Hepatocyte (in vitro differentiated cells): ENCODE measurements around the gene FAM217A. TPM values are rescaled to one million over a fixed set of nuclear protein-coding genes. Genes with fewer than 3 reads are reported as not detected.

Experiments
- DNase-seq: peaks from one replicate; pipeline ENCODE4 v3.0.0-alpha.2; 2016; ENCODE audit warnings: low spot score
- H2AFZ ChIP-seq: fragments of 200-600 bp; sonication (generic); 2 replicates; pipeline ENCODE4 v1.6.0; 2016; ENCODE audit warnings: antibody characterized with exemption, mild to moderate bottlenecking
- H3K27ac ChIP-seq: fragments of 200-600 bp; sonication (generic); 2 replicates; pipeline ENCODE4 v1.5.1; 2016; ENCODE audit warnings: mild to moderate bottlenecking
- H3K27me3 ChIP-seq: fragments of 200-600 bp; sonication (generic); 2 replicates; pipeline ENCODE4 v1.6.1; 2016
- H3K36me3 ChIP-seq: fragments of 200-600 bp; sonication (generic); replicated peaks from 2 replicates; pipeline ENCODE4 v1.5.1; 2016; ENCODE audit warnings: low read depth; ENCODE audit not compliant: insufficient read depth
- H3K4me1 ChIP-seq: fragments of 200-600 bp; sonication (generic); 2 replicates; pipeline ENCODE4 v1.5.1; 2016; ENCODE audit warnings: mild to moderate bottlenecking, moderate library complexity; ENCODE audit not compliant: insufficient read depth
- H3K4me2 ChIP-seq: fragments of 200-600 bp; sonication (generic); 2 replicates; pipeline ENCODE4 v1.6.0; 2016
- H3K4me3 ChIP-seq: fragments of 200-600 bp; sonication (generic); 2 replicates; pipeline ENCODE4 v1.5.1; 2016; ENCODE audit warnings: mild to moderate bottlenecking
- H3K79me2 ChIP-seq: fragments of 200-600 bp; sonication (generic); 2 replicates; pipeline ENCODE4 v1.6.0; 2017; ENCODE audit warnings: mild to moderate bottlenecking
- H3K9me2 ChIP-seq: fragments of 200-600 bp; sonication (generic); replicated peaks from 2 replicates; pipeline ENCODE4 v1.6.0; 2017; ENCODE audit warnings: mild to moderate bottlenecking; ENCODE audit not compliant: insufficient read depth
- H3K9me3 ChIP-seq: fragments of 200-600 bp; sonication (generic); 2 replicates; pipeline ENCODE4 v1.5.1; 2016; ENCODE audit warnings: low read depth, mild to moderate bottlenecking
- H4K20me1 ChIP-seq: fragments of 200-600 bp; sonication (generic); 2 replicates; pipeline ENCODE4 v1.6.0; 2016; ENCODE audit warnings: mild to moderate bottlenecking; ENCODE audit not compliant: insufficient read depth, poor library complexity, severe bottlenecking
- CTCF ChIP-seq: fragments of 200-600 bp; sonication (generic); IDR thresholded peaks from 2 replicates; pipeline ENCODE4 v1.5.1; 2016; ENCODE audit warnings: antibody characterized with exemption, mild to moderate bottlenecking; ENCODE audit not compliant: poor library complexity
- EZH2 ChIP-seq: fragments of 200-600 bp; sonication (generic); IDR thresholded peaks from 2 replicates; pipeline ENCODE4 v1.6.1; 2016; ENCODE audit warnings: antibody characterized with exemption, mild to moderate bottlenecking, borderline replicate concordance
- EZH2phosphoT487 ChIP-seq: fragments of 200-600 bp; sonication (generic); IDR thresholded peaks from one replicate; pipeline ENCODE4 v1.6.1; 2018; ENCODE audit warnings: antibody characterized with exemption, mild to moderate bottlenecking, low read depth, moderate library complexity; ENCODE audit not compliant: unreplicated experiment, severe bottlenecking
- WGBS: methylation state at CpG from one replicate; pipeline ENCODE4 v1.1.6; 2016; ENCODE audit warnings: low lambda C conversion rate; ENCODE audit errors: missing lambda C conversion rate; 5-methylcytosine and 5-hydroxymethylcytosine counted together
- polyA plus RNA-seq: library from polyadenylated mRNA; unstranded; fragments of >200 nt; fragmentation: Nextera tagmentation; extraction: Ambion mirVana; gene quantifications from 2 replicates; pipeline ENCODE4 v1.2.1, GENCODE V29; 2016
- total RNA-seq: library from RNA; depleted of rRNA; stranded (reverse); fragments of >200 nt; gene quantifications from 2 replicates; pipeline ENCODE4 v1.2.3, GENCODE V29; 2014

The FAM217A gene
- total and polyA plus RNA-seq, 2 experiments from 2014 or later, result not detected

- no peak overlapping the region for H3K4me2 ChIP-seq
- no peaks in the 10 kb centered on the region for H3K79me2 ChIP-seq
- TF ChIP-seq CTCF (no peak), EZH2 (no peak), EZH2phosphoT487 (no peak)
- WGBS, result 65% methylated on average over 2 of the region's 2 CpGs
- H3K36me3 ChIP-seq, result no peaks in the 10 kb centered on the region
- no peak overlapping the region for H3K4me3 ChIP-seq
- H3K9me2 ChIP-seq, result no peaks in the 10 kb centered on the region
- DNase-seq, result no peak
- H2AFZ ChIP-seq, result no peak overlapping the region
- H3K27ac ChIP-seq, result no peak overlapping the region
- no peaks in the 10 kb centered on the region for H3K9me3 ChIP-seq
- H3K4me1 ChIP-seq, result peaks cover 25% of the 10 kb centered on the region
- H4K20me1 ChIP-seq, result no peaks in the 10 kb centered on the region
- H3K27me3 ChIP-seq, result no peaks in the 10 kb centered on the region
Observed at GRCh38 chr6:4107873-4108272, 28.9 kb upstream of the FAM217A start.

GRCh38 chr6:4105980-4106536 is 27.1 kb upstream of the FAM217A start:
- no peak overlapping the region for H2AFZ ChIP-seq
- no peak for DNase-seq
- no peaks in the 10 kb centered on the region for H3K9me2 ChIP-seq
- no peaks in the 10 kb centered on the region for H3K27me3 ChIP-seq
- H3K9me3 ChIP-seq, result no peaks in the 10 kb centered on the region
- no peak overlapping the region for H3K4me3 ChIP-seq
- TF ChIP-seq EZH2phosphoT487 (no peak), CTCF (no peak), EZH2 (no peak)
- WGBS, result 71% methylated on average over 4 of the region's 4 CpGs
- H3K27ac ChIP-seq, result peak overlapping the region; percentile 43
- no peaks in the 10 kb centered on the region for H3K79me2 ChIP-seq
- no peak overlapping the region for H3K4me2 ChIP-seq
- peaks cover 33% of the 10 kb centered on the region for H3K4me1 ChIP-seq
- H3K36me3 ChIP-seq, result no peaks in the 10 kb centered on the region
- H4K20me1 ChIP-seq, result no peaks in the 10 kb centered on the region

- no peak overlapping the region for H3K27ac ChIP-seq
- H3K4me3 ChIP-seq, result no peak overlapping the region
- no peaks in the 10 kb centered on the region for H3K9me3 ChIP-seq
- H2AFZ ChIP-seq, result no peak overlapping the region
- no peak overlapping the region for H3K4me2 ChIP-seq
- no peaks in the 10 kb centered on the region for H3K36me3 ChIP-seq
- H3K9me2 ChIP-seq, result no peaks in the 10 kb centered on the region
- 93% methylated on average over 5 of the region's 5 CpGs for WGBS
- no peak for DNase-seq
- H3K79me2 ChIP-seq, result no peaks in the 10 kb centered on the region
- TF ChIP-seq EZH2phosphoT487 (no peak), CTCF (no peak), EZH2 (no peak)
- no peaks in the 10 kb centered on the region for H3K27me3 ChIP-seq
- no peaks in the 10 kb centered on the region for H4K20me1 ChIP-seq
- peaks cover 19% of the 10 kb centered on the region for H3K4me1 ChIP-seq
Observed at GRCh38 chr6:4103929-4104328, 25.0 kb upstream of the FAM217A start.
